NB4 (cell line): ENCODE data around the gene ATP13A1.

Source experiments
- MAX ChIP-seq: IDR thresholded peaks from 2 replicates; pipeline ENCODE4 v1.6.1; 2011; ENCODE audit warnings: low read depth, low read length
- MYC ChIP-seq: IDR thresholded peaks from 2 replicates; pipeline ENCODE4 v1.6.1; 2011; ENCODE audit warnings: low read depth, low read length
- POLR2A ChIP-seq: IDR thresholded peaks from 2 replicates; pipeline ENCODE4 v1.6.1; 2011; ENCODE audit warnings: mild to moderate bottlenecking; ENCODE audit not compliant: insufficient read length; ENCODE audit errors: extremely low read depth
- TF ChIP-seq, protein P1 (sequence below): IDR thresholded peaks from one replicate; pipeline ENCODE4 v1.5.1; 2012; ENCODE audit warnings: low read depth, low read length

DNA sequence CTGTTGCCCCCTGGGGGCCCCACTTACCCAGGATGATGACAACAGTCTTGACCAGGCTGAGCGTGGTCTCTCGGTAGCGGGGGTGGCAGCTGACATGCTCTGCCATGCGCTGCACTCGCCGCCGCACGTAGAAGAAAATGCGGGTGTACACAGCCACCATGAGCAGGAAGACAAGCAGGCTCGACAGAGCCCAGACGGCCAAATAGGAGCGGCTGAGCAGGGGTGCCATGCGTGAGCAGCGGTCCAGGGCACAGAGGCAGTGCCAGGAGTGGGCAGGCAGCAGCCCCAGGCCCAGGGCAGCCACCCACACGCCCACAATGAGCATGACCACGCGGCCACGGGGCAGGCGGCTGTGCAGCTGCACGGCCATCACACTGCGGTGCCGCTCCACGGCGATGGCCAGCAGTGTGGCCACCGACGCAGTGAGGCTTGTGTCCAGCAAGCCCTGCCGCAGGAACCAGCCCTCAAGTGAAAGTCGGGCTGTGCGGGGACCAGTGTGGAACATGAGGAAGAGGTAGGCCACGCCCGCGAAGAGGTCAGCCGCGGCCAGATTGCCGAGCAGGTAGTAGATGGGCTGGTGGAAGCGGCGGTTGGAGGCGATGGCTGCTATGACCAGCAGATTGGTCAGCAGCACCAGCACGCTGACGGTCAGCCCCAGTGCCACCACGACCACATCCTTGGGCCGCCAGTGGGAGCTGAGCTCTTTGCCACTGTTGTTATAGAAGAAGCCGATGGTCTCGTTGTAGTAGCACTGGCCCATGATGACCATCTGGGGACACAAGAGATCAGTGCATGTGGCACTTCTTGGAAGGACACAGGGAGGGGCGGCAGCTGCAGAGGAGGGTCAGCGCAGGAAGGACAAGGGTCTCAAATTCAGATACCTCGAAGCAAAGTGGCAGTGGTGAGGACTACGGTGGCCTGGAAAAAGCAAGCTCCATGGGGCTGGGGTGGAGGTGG lies 36.7 kb downstream of the ATP13A1 start:
- TF ChIP-seq, protein P1, sequence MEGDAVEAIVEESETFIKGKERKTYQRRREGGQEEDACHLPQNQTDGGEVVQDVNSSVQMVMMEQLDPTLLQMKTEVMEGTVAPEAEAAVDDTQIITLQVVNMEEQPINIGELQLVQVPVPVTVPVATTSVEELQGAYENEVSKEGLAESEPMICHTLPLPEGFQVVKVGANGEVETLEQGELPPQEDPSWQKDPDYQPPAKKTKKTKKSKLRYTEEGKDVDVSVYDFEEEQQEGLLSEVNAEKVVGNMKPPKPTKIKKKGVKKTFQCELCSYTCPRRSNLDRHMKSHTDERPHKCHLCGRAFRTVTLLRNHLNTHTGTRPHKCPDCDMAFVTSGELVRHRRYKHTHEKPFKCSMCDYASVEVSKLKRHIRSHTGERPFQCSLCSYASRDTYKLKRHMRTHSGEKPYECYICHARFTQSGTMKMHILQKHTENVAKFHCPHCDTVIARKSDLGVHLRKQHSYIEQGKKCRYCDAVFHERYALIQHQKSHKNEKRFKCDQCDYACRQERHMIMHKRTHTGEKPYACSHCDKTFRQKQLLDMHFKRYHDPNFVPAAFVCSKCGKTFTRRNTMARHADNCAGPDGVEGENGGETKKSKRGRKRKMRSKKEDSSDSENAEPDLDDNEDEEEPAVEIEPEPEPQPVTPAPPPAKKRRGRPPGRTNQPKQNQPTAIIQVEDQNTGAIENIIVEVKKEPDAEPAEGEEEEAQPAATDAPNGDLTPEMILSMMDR = no peak
- TF ChIP-seq MYC = no peak
- TF ChIP-seq MAX = no peak
- TF ChIP-seq POLR2A = no peak
